Endometrium (tissue), 2 donors: ENCODE data around the gene ILDR2.

Source experiments
- FAIRE-seq: peaks from 2 replicates; lab custom pipeline; 2012; peaks lifted over from hg19 to GRCh38; lab: Jason Lieb, UNC
- donor health status: control.
- donor health status: control.

ILDR2 gene

DNA sequence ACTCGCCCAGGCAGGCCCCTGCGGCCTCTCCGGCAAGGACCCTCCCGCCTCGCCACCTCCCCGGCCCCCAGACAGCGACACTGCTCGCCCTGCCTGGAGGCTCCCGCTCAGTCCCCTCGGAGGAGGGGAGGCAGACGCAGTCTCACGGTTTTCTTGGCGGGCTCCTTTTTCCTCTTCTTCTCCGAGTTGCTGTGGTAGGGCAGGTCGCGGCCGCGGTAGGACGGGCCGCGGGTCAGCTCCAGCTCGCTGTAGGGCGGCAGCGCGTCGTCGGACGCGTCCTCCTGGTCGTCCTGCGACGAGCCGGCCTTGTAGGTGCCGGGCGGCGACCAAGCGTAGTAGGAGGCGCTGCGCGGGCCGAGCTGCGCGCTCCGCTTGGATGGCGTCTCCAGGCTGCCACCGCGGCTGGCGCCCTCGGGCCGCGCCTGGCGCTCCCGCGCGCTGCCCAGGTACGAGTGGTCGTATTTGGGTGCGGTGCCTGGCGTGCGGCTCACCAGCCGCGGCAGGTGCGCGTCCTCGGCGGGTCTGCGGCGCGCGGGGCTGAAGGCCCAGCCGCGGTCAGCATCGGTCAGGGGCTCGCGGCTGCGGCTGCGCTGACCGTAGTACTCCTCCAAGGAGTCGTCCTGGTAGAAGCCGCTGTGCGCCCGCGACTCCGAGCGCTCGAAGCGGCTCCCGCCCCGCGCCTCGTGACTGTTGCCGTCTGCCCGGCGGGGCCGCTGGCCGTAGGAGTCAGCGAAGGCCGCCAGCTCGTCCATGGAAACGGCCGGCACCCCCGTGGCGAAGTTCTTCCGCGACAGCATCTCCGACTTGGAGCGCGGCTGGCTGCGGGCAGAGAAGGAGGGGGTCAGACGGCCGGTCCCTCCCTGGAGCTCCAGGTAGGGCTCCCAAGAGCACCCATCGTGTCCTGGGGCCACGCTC is 54.5 kb downstream of the ILDR2 start:
- FAIRE-seq = no peak

GRCh38 chr1:166918956-166919316 is 56.4 kb downstream of the ILDR2 start:
- no peak for FAIRE-seq

DNA sequence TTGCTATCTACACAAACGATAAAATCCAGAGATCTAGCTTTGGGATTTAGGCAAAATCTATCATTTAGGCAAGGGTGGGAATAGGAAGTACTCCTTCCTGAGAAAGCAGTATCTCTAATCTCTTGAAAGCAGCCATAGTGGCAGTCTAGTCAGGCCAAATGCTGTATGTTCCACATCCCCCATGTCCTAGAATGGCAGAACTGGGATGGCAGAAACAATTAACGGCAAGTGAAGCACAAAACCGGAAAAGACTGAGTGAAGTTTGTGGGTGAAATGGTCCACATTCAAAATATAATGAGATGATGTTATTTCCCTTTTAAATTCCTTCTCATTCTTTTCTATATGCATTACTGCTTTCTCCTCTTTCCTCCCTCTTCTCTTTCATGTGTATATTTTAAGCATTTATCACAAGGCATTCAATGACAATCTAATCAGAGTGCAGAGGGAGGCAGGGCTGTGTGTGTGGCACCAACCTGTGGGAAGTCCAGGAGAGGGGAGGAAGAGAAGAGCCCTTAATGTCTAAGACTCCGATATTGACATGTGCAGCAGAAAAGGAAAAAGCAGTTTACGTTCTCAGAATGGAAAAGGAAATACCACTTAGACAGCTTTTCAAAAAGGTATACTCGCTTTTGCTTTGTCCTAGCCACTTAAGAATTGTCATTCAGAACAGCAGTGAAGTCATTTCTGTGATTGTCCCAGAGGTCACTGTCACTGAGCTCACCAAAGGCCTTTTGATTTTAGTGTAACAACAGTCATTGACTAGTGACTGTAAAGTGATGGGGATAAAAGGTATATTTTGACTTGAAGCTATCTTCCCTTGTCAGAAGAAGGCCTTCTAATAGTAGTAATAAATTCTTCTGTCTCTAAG is 57.0 kb downstream of the ILDR2 start:
- no peak for FAIRE-seq

DNA sequence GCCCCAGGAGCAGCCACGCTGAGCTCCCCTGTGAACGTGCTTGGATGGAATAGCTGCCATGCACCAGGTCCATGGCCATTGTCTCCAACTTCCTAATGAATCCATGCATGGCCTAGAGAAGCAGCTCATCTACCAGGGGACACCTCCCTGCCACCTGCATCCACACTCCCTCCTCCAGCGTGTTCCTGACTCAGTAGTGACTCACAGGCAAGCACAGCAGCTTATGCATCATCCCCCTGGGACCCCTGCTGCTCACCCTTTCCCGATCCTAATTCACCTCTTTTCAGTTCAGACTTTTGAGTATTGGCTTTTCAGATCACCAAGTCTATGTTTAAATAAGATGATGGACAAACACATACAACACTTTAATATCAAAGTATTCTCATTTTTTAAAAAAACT is 59.4 kb downstream of the ILDR2 start:
- no peak for FAIRE-seq

GRCh38 chr1:166915042-166915441 is 60.3 kb downstream of the ILDR2 start:
- no peak for FAIRE-seq

DNA sequence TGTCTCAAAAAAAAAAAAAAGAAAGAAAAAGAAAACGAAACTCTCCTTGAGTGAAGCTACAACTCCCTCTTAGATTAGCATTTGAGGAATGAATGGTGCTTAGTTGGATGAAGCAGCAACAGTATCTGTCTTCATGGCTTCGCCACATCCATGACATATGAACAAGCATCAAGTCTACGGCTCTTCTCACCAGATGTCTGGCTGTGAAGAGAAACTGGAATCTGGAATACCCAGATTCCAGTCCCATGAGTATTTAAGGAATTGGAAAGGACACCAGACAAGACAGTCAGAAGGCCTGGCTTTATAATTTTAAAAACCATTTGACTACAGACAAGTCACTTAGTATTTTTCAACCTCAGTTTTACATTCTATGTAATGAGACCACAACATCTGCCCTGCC is 61.2 kb downstream of the ILDR2 start:
- FAIRE-seq = no peak

GRCh38 chr1:166911624-166912023 is 63.7 kb downstream of the ILDR2 start:
- peak; percentile 26 for FAIRE-seq

- FAIRE-seq = peak; percentile 31
These were observed 64.8 kb downstream of the ILDR2 start for GRCh38 chr1:166910396-166910994.

- FAIRE-seq = no peak
These were observed 66.4 kb downstream of the ILDR2 start for GRCh38 chr1:166908942-166909341.

- FAIRE-seq = no peak
These were observed 67.6 kb downstream of the ILDR2 start for GRCh38 chr1:166907763-166908162.

DNA sequence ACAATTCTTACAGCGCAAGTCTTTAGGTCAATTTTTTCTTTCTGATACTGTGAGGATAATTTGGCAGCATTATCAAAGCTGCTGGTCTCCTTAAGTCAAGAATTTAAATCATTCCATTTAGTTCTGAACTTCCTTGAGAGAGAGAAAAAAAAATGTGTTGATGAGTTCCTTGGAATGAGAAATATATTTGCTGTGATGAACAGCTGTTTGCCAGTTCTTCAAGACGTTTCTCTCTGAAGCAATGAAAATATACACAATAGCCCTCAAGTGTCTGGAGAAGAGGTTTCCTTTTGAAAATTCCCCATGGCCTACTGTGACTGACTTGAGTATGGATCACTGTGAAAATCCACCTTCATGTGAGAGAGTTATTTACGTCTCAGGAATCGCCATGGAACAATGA is 68.3 kb downstream of the ILDR2 start:
- no peak for FAIRE-seq

- FAIRE-seq = no peak
These were observed 68.7 kb downstream of the ILDR2 start for GRCh38 chr1:166906647-166907046.

DNA sequence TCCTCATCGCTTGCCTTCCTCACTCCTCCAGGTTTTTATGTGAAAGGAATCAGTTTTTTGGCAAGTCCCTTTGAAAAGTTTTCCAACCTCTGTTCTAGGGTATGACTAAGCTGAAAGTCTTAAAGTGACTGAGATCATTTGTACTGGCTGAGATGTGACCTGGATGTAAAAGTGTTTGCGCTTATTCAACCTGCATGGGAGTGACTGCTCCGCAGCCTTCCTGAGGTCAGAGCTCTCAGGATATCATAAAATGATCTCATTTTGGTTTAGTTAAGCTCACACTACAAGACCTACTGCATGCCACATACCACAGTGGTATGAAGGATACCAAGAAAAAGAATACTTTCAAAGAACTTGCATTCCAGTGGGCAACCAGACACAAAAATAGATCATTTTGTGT is 69.4 kb downstream of the ILDR2 start:
- FAIRE-seq = no peak

- peak; percentile 85 for FAIRE-seq
These were observed 70.2 kb downstream of the ILDR2 start for GRCh38 chr1:166905136-166905535.

DNA sequence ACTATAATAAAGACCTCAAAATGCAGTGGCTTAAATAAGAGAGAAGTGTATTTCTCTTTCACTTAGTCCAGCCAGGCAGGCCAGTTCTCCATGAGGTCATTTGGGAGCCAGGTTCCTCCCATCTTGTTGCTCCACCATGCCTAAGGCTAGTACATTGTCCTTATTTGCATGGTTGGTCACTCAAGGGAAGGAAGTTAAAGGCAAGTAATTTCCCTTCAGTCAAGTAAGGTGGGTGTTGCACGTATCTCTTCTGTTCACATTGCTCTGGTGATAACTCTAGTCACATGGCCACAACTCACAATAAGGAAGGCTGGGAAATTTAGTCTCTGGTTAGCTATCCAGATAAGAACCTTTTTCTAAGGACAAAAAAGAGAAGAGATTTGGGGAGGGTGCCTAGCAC is 72.1 kb downstream of the ILDR2 start:
- no peak for FAIRE-seq

- FAIRE-seq = no peak
These were observed 73.1 kb downstream of the ILDR2 start for GRCh38 chr1:166902279-166902678.

- FAIRE-seq = no peak
These were observed 74.4 kb downstream of the ILDR2 start for GRCh38 chr1:166900987-166901386.

- FAIRE-seq = no peak
These were observed 75.6 kb downstream of the ILDR2 start for GRCh38 chr1:166899769-166900168.

DNA sequence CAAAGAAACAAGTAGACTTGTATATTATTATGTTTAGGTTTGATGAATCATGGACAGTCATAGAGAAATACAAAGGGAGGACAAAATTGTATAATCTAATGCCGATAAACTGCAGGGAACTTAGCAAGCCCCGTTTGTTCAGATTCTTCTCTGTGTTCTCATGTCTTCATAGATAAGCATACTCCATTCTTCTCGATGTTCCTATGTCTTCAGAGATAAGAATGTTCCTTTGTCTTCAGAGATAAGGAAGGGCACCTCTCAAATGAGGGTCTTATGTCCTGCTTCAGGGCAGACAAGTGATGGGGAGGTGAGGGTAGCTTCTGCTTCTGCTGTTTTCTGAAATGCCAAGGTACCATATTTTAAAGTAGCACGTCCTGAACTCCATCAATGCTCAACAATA is 79.6 kb downstream of the ILDR2 start:
- FAIRE-seq = no peak

- FAIRE-seq = no peak
These were observed 85.6 kb downstream of the ILDR2 start for GRCh38 chr1:166889776-166890175.

- FAIRE-seq = no peak
These were observed 86.8 kb downstream of the ILDR2 start for GRCh38 chr1:166888373-166889111.

DNA sequence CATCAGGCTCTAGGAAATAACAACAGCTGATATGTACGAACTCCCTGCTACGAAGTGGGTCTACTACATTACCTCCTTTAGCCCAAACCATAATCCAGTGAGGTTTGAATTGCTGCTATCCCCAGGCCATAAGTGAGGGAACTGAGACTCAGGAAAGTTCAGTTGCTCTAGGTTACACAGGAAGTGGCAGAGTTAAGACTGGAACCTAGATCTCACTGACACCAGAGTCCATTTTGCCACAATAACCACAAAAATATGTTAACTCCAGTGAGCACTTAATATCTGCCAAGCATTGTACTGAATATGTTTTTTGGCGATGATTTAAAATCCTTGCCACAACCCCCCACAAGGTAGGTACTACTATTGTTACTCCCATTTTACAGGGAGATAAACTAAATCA is 90.4 kb downstream of the ILDR2 start:
- FAIRE-seq = no peak
